SU-DHL-6 (cell line): ENCODE results near the gene GPC3.

Experiments used
- H2AFZ ChIP-seq: fragments of 200-600 bp; sonication (generic); 2 replicates; pipeline ENCODE4 v1.6.1; 2014; ENCODE audit warnings: low read depth, mild to moderate bottlenecking, moderate library complexity, mixed read lengths, antibody characterized with exemption, low read length; ENCODE audit not compliant: severe bottlenecking
- H3F3A ChIP-seq: fragments of 200-600 bp; shearing (Covaris generic); 2 replicates; pipeline ENCODE4 v1.6.0; 2016; ENCODE audit warnings: antibody characterized with exemption, mild to moderate bottlenecking; ENCODE audit not compliant: insufficient read depth
- H3K27ac ChIP-seq: fragments of 200-600 bp; sonication (generic); 2 replicates; pipeline ENCODE4 v1.5.1; 2016; ENCODE audit warnings: low read depth, mild to moderate bottlenecking, low read length, moderate library complexity, mixed read lengths
- H3K27me3 ChIP-seq: fragments of 200-600 bp; sonication (generic), shearing (Covaris generic); 2 replicates; pipeline ENCODE4 v1.6.0; 2014; ENCODE audit warnings: mild to moderate bottlenecking, low read length
- H3K36me3 ChIP-seq: fragments of 200-600 bp; sonication (generic); 2 replicates; pipeline ENCODE4 v1.6.1; 2014; ENCODE audit warnings: mild to moderate bottlenecking, low read length, mixed read lengths
- H3K4me2 ChIP-seq: fragments of 300-600, 200-600 bp; shearing (Covaris generic), sonication (generic); 2 replicates; pipeline ENCODE4 v1.6.0; 2014; ENCODE audit warnings: low read length, low read depth, mild to moderate bottlenecking; ENCODE audit not compliant: poor library complexity, severe bottlenecking
- H3K4me3 ChIP-seq: fragments of 200-600 bp; sonication (generic); 2 replicates; pipeline ENCODE4 v1.5.1; 2014; ENCODE audit warnings: antibody characterized with exemption, low read length, mild to moderate bottlenecking, mixed read lengths; ENCODE audit not compliant: insufficient read depth, poor library complexity, severe bottlenecking
- H3K79me2 ChIP-seq: fragments of 200-600 bp; sonication (generic); 2 replicates; pipeline ENCODE4 v1.6.1; 2014; ENCODE audit warnings: mild to moderate bottlenecking, low read length, moderate library complexity; ENCODE audit not compliant: insufficient read depth
- H3K9ac ChIP-seq: fragments of 200-600 bp; sonication (generic); 2 replicates; pipeline ENCODE4 v1.7.0; 2014; ENCODE audit warnings: mild to moderate bottlenecking, low read length
- H3K9me2 ChIP-seq: fragments of 200-600 bp; sonication (generic); replicated peaks from 2 replicates; pipeline ENCODE4 v1.6.1; 2014; ENCODE audit warnings: low read length; ENCODE audit not compliant: insufficient read depth
- H3K9me3 ChIP-seq: fragments of 200-600 bp; sonication (generic); 2 replicates; pipeline ENCODE4 v1.6.1; 2014; ENCODE audit warnings: low read length, mixed read lengths; ENCODE audit not compliant: insufficient read depth
- H4K20me1 ChIP-seq: fragments of 200-600 bp; sonication (generic); 2 replicates; pipeline ENCODE4 v1.6.1; 2014; ENCODE audit warnings: low read depth, mild to moderate bottlenecking, antibody characterized with exemption, low read length, moderate library complexity, mixed read lengths
- CTCF ChIP-seq: fragments of 200-600 bp; sonication (generic); IDR thresholded peaks from one replicate; pipeline ENCODE4 v1.5.1; 2017; ENCODE audit warnings: antibody characterized with exemption, mild to moderate bottlenecking, low read length, moderate library complexity; ENCODE audit not compliant: insufficient read depth, poor library complexity, severe bottlenecking
- EZH2phosphoT487 ChIP-seq: fragments of 200-600 bp; sonication (generic), shearing (Covaris generic); conservative IDR thresholded peaks from 2 replicates; pipeline ENCODE4 v1.6.1; 2018; ENCODE audit warnings: mild to moderate bottlenecking, antibody characterized with exemption, low read length, moderate library complexity, mixed read lengths

Gene GPC3

GRCh38 chrX:133938530-133938929 lies 46.9 kb downstream of the GPC3 start:
- no peaks in the 10 kb centered on the region for H3K9me2 ChIP-seq
- no peak overlapping the region for H3K27ac ChIP-seq
- no peaks in the 10 kb centered on the region for H3K36me3 ChIP-seq
- TF ChIP-seq CTCF (no peak), EZH2phosphoT487 (no peak)
- no peak overlapping the region for H3K4me3 ChIP-seq
- no peak overlapping the region for H2AFZ ChIP-seq
- no peaks in the 10 kb centered on the region for H3K9me3 ChIP-seq
- no peaks in the 10 kb centered on the region for H3K27me3 ChIP-seq
- no peaks in the 10 kb centered on the region for H3F3A ChIP-seq
- no peaks in the 10 kb centered on the region for H3K79me2 ChIP-seq
- no peak overlapping the region for H3K9ac ChIP-seq
- H4K20me1 ChIP-seq: no peaks in the 10 kb centered on the region
- H3K4me2 ChIP-seq: no peak overlapping the region

GRCh38 chrX:133937022-133937421 lies 48.4 kb downstream of the GPC3 start:
- Histone ChIP-seq H3K9me3 (no peaks in the 10 kb centered on the region), H3K9me2 (no peaks in the 10 kb centered on the region), H3F3A (no peaks in the 10 kb centered on the region), H3K9ac (no peak overlapping the region), H3K4me2 (no peak overlapping the region), H3K36me3 (no peaks in the 10 kb centered on the region), H3K4me3 (no peak overlapping the region), H3K79me2 (no peaks in the 10 kb centered on the region), H3K27ac (no peak overlapping the region), H4K20me1 (no peaks in the 10 kb centered on the region), H3K27me3 (no peaks in the 10 kb centered on the region), H2AFZ (no peak overlapping the region)
- no peak for TF ChIP-seq EZH2phosphoT487

GRCh38 chrX:133935076-133935475 lies 50.3 kb downstream of the GPC3 start:
- no peaks in the 10 kb centered on the region for H3K9me3 ChIP-seq
- no peak overlapping the region for H2AFZ ChIP-seq
- H3K4me2 ChIP-seq: no peak overlapping the region
- H3K9ac ChIP-seq: no peak overlapping the region
- H3K36me3 ChIP-seq: no peaks in the 10 kb centered on the region
- no peaks in the 10 kb centered on the region for H3F3A ChIP-seq
- no peak overlapping the region for H3K4me3 ChIP-seq
- no peak for TF ChIP-seq EZH2phosphoT487
- no peak for TF ChIP-seq CTCF
- no peaks in the 10 kb centered on the region for H3K79me2 ChIP-seq
- no peaks in the 10 kb centered on the region for H3K27me3 ChIP-seq
- no peak overlapping the region for H3K27ac ChIP-seq
- no peaks in the 10 kb centered on the region for H3K9me2 ChIP-seq
- H4K20me1 ChIP-seq: no peaks in the 10 kb centered on the region

- no peaks in the 10 kb centered on the region for H4K20me1 ChIP-seq
- H3K9me3 ChIP-seq: no peaks in the 10 kb centered on the region
- H3F3A ChIP-seq: no peaks in the 10 kb centered on the region
- H3K9ac ChIP-seq: no peak overlapping the region
- no peaks in the 10 kb centered on the region for H3K27me3 ChIP-seq
- H3K27ac ChIP-seq: no peak overlapping the region
- H3K36me3 ChIP-seq: no peaks in the 10 kb centered on the region
- no peak overlapping the region for H3K4me3 ChIP-seq
- no peaks in the 10 kb centered on the region for H3K79me2 ChIP-seq
- H3K9me2 ChIP-seq: no peaks in the 10 kb centered on the region
- no peak overlapping the region for H2AFZ ChIP-seq
- TF ChIP-seq EZH2phosphoT487 (no peak), CTCF (no peak)
- H3K4me2 ChIP-seq: no peak overlapping the region
These were observed 52.1 kb downstream of the GPC3 start for GRCh38 chrX:133933316-133933715.
